ENCODE results near the gene NAPA. TPM values are rescaled to one million over a fixed set of nuclear protein-coding genes. Genes with fewer than 3 reads are reported as not detected.

The NAPA gene
- total and polyA plus RNA-seq, 8 donors, result 106 to 131 (median 119) TPM

- no peak overlapping the region for H3K27ac ChIP-seq
- H3K36me3 ChIP-seq, result no peaks in the 10 kb centered on the region
- no peak for TF ChIP-seq CTCF (IDR thresholded peaks at IDR 0.05)
- peaks cover 0 to 4% of the 10 kb centered on the region in 2 donors for H3K9me3 ChIP-seq
- DNase-seq, result no peak
- no peak overlapping the region for H3K4me3 ChIP-seq
- intact Hi-C loops (cut with DNase I), result no loop called here
- ATAC-seq, result no peak
- H3K27me3 ChIP-seq, result peaks cover 26 to 91% of the 10 kb centered on the region in 2 donors
- H3K4me1 ChIP-seq, result peaks cover 3 to 23% of the 10 kb centered on the region in 2 donors
Observed at GRCh38 chr19:47450478-47450877, 64.4 kb downstream of the NAPA start.

GRCh38 chr19:47448360-47448727 is 66.5 kb downstream of the NAPA start:
- intact Hi-C loops (cut with DNase I), result no loop called here
- H3K27me3 ChIP-seq, result peaks cover 47 to 95% of the 10 kb centered on the region in 2 donors

GRCh38 chr19:47447470-47448359 is 67.1 kb downstream of the NAPA start:
- TF ChIP-seq CTCF (IDR thresholded peaks at IDR 0.05), result no peak
- H3K27me3 ChIP-seq, result peaks cover 47 to 95% of the 10 kb centered on the region in 2 donors
- DNase-seq (no peak), ATAC-seq (peak; percentile 76)
- intact Hi-C loops (cut with DNase I), result no loop called here
- H3K36me3 ChIP-seq, result no peaks in the 10 kb centered on the region
- peaks cover 0 to 3% of the 10 kb centered on the region in 2 donors for H3K9me3 ChIP-seq
- no peak overlapping the region for H3K27ac ChIP-seq
- no peak overlapping the region for H3K4me3 ChIP-seq
- H3K4me1 ChIP-seq, result peaks cover 4 to 24% of the 10 kb centered on the region in 2 donors

More at GRCh38 chr19:47448360-47448727, 66.5 kb downstream of the NAPA start:
- ATAC-seq, result no peak
- DNase-seq, result no peak
- H3K27ac ChIP-seq, result no peak overlapping the region
- H3K4me1 ChIP-seq, result peaks cover 4 to 24% of the 10 kb centered on the region in 2 donors
- H3K36me3 ChIP-seq, result no peaks in the 10 kb centered on the region
- H3K4me3 ChIP-seq, result no peak overlapping the region
- no peak for TF ChIP-seq CTCF (IDR thresholded peaks at IDR 0.05)
- peaks cover 0 to 3% of the 10 kb centered on the region in 2 donors for H3K9me3 ChIP-seq

- H3K9me3 ChIP-seq, result peaks cover 0 to 3% of the 10 kb centered on the region in 2 donors
- DNase-seq, result no peak
- no peaks in the 10 kb centered on the region for H3K36me3 ChIP-seq
- H3K4me3 ChIP-seq, result no peak overlapping the region
- TF ChIP-seq CTCF (IDR thresholded peaks at IDR 0.05), result no peak
- H3K4me1 ChIP-seq, result peaks cover 4 to 24% of the 10 kb centered on the region in 2 donors
- H3K27ac ChIP-seq, result no peak overlapping the region
- intact Hi-C loops (cut with DNase I), result no loop called here
- peak; percentile 47 for ATAC-seq
- H3K27me3 ChIP-seq, result peaks cover 47 to 100% of the 10 kb centered on the region in 2 donors
Observed at GRCh38 chr19:47446534-47447469, 68.1 kb downstream of the NAPA start.

Measured in left lung (tissue), 10 donors.